Endodermal cell (in vitro differentiated cells): Measurements from ENCODE around the gene CACNA2D2. TPM values are rescaled to one million over a fixed set of nuclear protein-coding genes. Genes with fewer than 3 reads are reported as not detected.

Experiments
- DNase-seq: peaks from one replicate; pipeline ENCODE4 v3.0.0-alpha.2; 2017
- H3K27ac ChIP-seq: 2 replicates; pipeline ENCODE4 v1.5.1; 2013; ENCODE audit warnings: mild to moderate bottlenecking, low read depth, low read length, moderate library complexity
- H3K27me3 ChIP-seq: 2 replicates; pipeline ENCODE4 v1.6.1; 2013; ENCODE audit warnings: mild to moderate bottlenecking, low read length, moderate library complexity; ENCODE audit not compliant: insufficient read depth, control insufficient read depth, poor library complexity, severe bottlenecking
- H3K36me3 ChIP-seq: 2 replicates; pipeline ENCODE4 v1.7.0; 2013; ENCODE audit warnings: mild to moderate bottlenecking, low read length, moderate library complexity; ENCODE audit not compliant: control insufficient read depth, insufficient read depth
- H3K4me1 ChIP-seq: one replicate; pipeline ENCODE4 v1.7.0; 2013; ENCODE audit warnings: low read length; ENCODE audit not compliant: control insufficient read depth, insufficient read depth
- H3K4me3 ChIP-seq: 2 replicates; pipeline ENCODE4 v1.5.1; 2013; ENCODE audit warnings: mild to moderate bottlenecking, low read length, moderate library complexity
- H3K9ac ChIP-seq: 2 replicates; pipeline ENCODE4 v1.6.1; 2013; ENCODE audit warnings: mild to moderate bottlenecking, low read length, moderate library complexity; ENCODE audit not compliant: poor library complexity, severe bottlenecking; ENCODE audit errors: extremely low read depth
- H3K9me3 ChIP-seq: 2 replicates; pipeline ENCODE4 v1.6.1; 2013; ENCODE audit warnings: mild to moderate bottlenecking, low read length, moderate library complexity; ENCODE audit not compliant: control insufficient read depth
- H3K27ac Mint-ChIP-seq: 2 replicates; pipeline ENCODE4 v1.8.0; 2020; ENCODE audit warnings: mixed read lengths
- H3K27me3 Mint-ChIP-seq: 2 replicates; pipeline ENCODE4 v1.8.0; 2021; ENCODE audit warnings: mild to moderate bottlenecking, mixed read lengths; ENCODE audit not compliant: insufficient read depth
- H3K36me3 Mint-ChIP-seq: 2 replicates; pipeline ENCODE4 v1.8.0; 2020; ENCODE audit warnings: low read depth, mixed read lengths
- H3K4me1 Mint-ChIP-seq: 2 replicates; pipeline ENCODE4 v1.8.0; 2020; ENCODE audit warnings: mixed read lengths
- H3K4me3 Mint-ChIP-seq: 2 replicates; pipeline ENCODE4 v1.8.0; 2020; ENCODE audit warnings: mild to moderate bottlenecking, moderate library complexity, mixed read lengths
- H3K9me3 Mint-ChIP-seq: 2 replicates; pipeline ENCODE4 v1.8.0; 2020; ENCODE audit warnings: mild to moderate bottlenecking, mixed read lengths
- WGBS, 2 experiments: methylation state at CpG; one replicate each; pipeline versions ENCODE4 v1.1.5 to v1.1.7; 2013; ENCODE audit warnings: missing lambda C conversion rate in 2 of 2, mixed read lengths in 1 of 2; ENCODE audit not compliant: insufficient coverage in 1 of 2, insufficient read length in 1 of 2; 5-methylcytosine and 5-hydroxymethylcytosine counted together
- total RNA-seq, 2 donors: library from RNA; stranded (reverse); fragmentation: NEBNext Ultra II Directional in 1 of 2; extraction: Animal tissue kit (Norgen Biotek cat#: 25700) in 1 of 2; gene quantifications; 2 replicates in 1 of 2; 3 replicates in 1 of 2; pipeline ENCODE4 v1.2.1, GENCODE V29; 2021
- TF ChIP-seq, protein P1 (sequence below): fragments of 200-600 bp; sonication (generic); conservative IDR thresholded peaks from 2 replicates; pipeline ENCODE4 v1.5.0; 2021; ENCODE audit warnings: antibody characterized with exemption, mild to moderate bottlenecking

CACNA2D2 gene
- total RNA-seq, 2 donors from 2014 or later = 17.6 to 20.7 TPM

DNA sequence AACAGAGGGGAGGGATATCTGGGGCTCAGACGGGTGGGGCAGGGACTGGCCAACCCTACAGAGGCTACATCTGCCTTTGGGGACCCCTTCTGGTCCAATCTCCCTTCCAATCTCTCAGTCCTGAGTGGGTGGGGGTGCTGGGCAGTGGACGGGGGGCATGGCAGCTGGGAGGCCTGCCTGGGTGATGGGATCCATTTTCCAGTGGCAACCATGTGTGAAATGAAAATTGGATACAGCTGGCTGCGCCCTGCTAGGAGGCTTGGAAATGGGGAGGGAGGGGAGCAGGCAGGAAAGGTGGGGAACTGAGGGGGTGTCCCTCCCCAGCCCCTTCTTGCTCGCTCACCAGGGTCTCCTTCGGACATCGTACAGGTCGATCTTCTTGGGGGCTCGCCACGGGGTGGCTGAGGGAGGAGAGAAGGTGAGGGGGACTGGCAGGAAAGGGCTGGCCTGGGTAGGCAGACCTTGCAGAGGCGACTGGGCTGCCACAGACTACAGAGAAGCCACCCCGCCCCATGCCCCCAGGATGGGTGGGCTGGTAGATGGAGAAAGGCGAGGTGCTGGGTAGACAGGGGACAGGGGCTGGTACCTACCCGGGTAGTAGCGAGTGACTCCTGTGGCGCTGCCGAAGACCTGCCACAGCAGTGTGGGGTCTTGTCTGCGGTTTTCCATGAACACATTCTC, 122.9 kb downstream of the CACNA2D2 start:
- DNase-seq = no peak
- WGBS, 2 experiments = 93 to 95% methylated on average over 9 to 17 of the region's 17 CpGs

DNA sequence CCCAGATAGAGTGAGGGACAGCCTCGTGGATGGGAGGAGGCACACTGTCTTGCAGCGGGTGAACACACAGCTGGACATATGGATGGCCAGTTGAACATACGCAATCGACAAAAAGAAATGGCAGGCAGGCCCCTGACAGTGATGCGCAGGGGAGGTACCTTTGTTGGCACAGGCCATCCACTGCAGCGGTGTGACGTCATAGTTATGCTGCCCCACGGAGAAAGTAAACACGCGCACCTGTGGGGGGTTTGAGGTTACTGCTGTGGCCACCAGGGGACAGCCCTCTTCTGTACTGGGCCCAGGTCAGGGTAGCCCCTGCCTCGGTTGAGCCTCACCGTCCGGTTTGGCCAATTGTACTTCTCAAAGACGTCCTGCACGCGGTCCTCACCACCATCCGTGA, 124.7 kb downstream of the CACNA2D2 start:
- no peak overlapping the region for H3K27ac ChIP-seq
- no peak overlapping the region for H3K4me3 ChIP-seq
- TF ChIP-seq, protein P1, sequence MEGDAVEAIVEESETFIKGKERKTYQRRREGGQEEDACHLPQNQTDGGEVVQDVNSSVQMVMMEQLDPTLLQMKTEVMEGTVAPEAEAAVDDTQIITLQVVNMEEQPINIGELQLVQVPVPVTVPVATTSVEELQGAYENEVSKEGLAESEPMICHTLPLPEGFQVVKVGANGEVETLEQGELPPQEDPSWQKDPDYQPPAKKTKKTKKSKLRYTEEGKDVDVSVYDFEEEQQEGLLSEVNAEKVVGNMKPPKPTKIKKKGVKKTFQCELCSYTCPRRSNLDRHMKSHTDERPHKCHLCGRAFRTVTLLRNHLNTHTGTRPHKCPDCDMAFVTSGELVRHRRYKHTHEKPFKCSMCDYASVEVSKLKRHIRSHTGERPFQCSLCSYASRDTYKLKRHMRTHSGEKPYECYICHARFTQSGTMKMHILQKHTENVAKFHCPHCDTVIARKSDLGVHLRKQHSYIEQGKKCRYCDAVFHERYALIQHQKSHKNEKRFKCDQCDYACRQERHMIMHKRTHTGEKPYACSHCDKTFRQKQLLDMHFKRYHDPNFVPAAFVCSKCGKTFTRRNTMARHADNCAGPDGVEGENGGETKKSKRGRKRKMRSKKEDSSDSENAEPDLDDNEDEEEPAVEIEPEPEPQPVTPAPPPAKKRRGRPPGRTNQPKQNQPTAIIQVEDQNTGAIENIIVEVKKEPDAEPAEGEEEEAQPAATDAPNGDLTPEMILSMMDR = peak; percentile 8
- 91 to 92% methylated on average over 17 of the region's 17 CpGs for WGBS, 2 experiments
- H3K27ac Mint-ChIP-seq = no peak overlapping the region
- no peaks in the 10 kb centered on the region for H3K9me3 Mint-ChIP-seq
- H3K4me1 ChIP-seq = no peaks in the 10 kb centered on the region
- H3K9ac ChIP-seq = no peak overlapping the region
- no peaks in the 10 kb centered on the region for H3K36me3 Mint-ChIP-seq
- H3K36me3 ChIP-seq = no peaks in the 10 kb centered on the region
- H3K4me3 Mint-ChIP-seq = no peak overlapping the region
- peaks cover 2% of the 10 kb centered on the region for H3K4me1 Mint-ChIP-seq
- H3K27me3 Mint-ChIP-seq = no peaks in the 10 kb centered on the region
- H3K9me3 ChIP-seq = no peaks in the 10 kb centered on the region
- H3K27me3 ChIP-seq = no peaks in the 10 kb centered on the region
- no peak for DNase-seq

More for the DNA sequence above, 122.9 kb downstream of the CACNA2D2 start:
- TF ChIP-seq, protein P1 = no peak
- Histone ChIP-seq H3K27ac (no peak overlapping the region), H3K4me3 (no peak overlapping the region), H3K4me1 (no peaks in the 10 kb centered on the region), H3K9me3 (no peaks in the 10 kb centered on the region), H3K9ac (no peak overlapping the region), H3K27me3 (no peaks in the 10 kb centered on the region), H3K36me3 (no peaks in the 10 kb centered on the region)
- Mint-ChIP-seq H3K27me3 (no peaks in the 10 kb centered on the region), H3K4me3 (no peak overlapping the region), H3K36me3 (no peaks in the 10 kb centered on the region), H3K4me1 (peaks cover 2% of the 10 kb centered on the region), H3K27ac (no peak overlapping the region), H3K9me3 (no peaks in the 10 kb centered on the region)

DNA sequence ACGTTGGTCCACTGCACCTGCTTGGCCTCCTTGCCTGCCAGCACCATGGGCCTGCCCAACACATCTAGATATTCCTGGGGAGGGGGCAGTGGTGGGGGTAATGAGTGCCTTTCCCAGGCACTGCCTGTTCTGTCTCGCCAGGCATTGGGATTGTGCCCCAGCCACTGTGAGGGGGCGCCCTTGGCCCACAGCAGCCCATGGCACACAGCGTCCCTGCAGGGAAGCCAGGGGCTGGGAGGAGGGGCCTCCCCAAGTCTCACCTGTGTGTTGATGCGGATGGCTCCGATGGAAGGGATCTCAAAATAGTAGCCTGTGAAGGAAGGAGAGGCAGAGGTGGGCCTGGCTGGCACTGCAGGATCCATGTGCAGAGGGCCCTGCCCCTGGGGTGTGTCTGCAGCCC, 125.4 kb downstream of the CACNA2D2 start:
- peak; percentile 61 for DNase-seq
- Histone ChIP-seq H3K4me3 (no peak overlapping the region), H3K36me3 (no peaks in the 10 kb centered on the region), H3K27me3 (no peaks in the 10 kb centered on the region), H3K9me3 (no peaks in the 10 kb centered on the region), H3K4me1 (no peaks in the 10 kb centered on the region), H3K27ac (no peak overlapping the region), H3K9ac (no peak overlapping the region)
- Mint-ChIP-seq H3K27me3 (no peaks in the 10 kb centered on the region), H3K36me3 (no peaks in the 10 kb centered on the region), H3K27ac (no peak overlapping the region), H3K9me3 (no peaks in the 10 kb centered on the region), H3K4me3 (no peak overlapping the region), H3K4me1 (peaks cover 2% of the 10 kb centered on the region)
- 84 to 100% methylated on average over 2 to 6 of the region's 6 CpGs for WGBS, 2 experiments
- TF ChIP-seq, protein P1 = no peak
